Hepatocyte (in vitro differentiated cells): Measurements from ENCODE around the gene ALAD.

Experiments
- CTCF ChIP-seq: fragments of 200-600 bp; sonication (generic); IDR thresholded peaks from 2 replicates; pipeline ENCODE4 v1.5.1; 2016; ENCODE audit warnings: antibody characterized with exemption, mild to moderate bottlenecking; ENCODE audit not compliant: poor library complexity
- EZH2 ChIP-seq: fragments of 200-600 bp; sonication (generic); IDR thresholded peaks from 2 replicates; pipeline ENCODE4 v1.6.1; 2016; ENCODE audit warnings: antibody characterized with exemption, mild to moderate bottlenecking, borderline replicate concordance
- EZH2phosphoT487 ChIP-seq: fragments of 200-600 bp; sonication (generic); IDR thresholded peaks from one replicate; pipeline ENCODE4 v1.6.1; 2018; ENCODE audit warnings: antibody characterized with exemption, mild to moderate bottlenecking, low read depth, moderate library complexity; ENCODE audit not compliant: unreplicated experiment, severe bottlenecking

- TF ChIP-seq CTCF (no peak), EZH2phosphoT487 (no peak), EZH2 (no peak)
Observed at GRCh38 chr9:113381909-113382411, 19.1 kb downstream of the ALAD start.
